ENCODE data around the gene HNF1A.

HNF1A gene

DNA sequence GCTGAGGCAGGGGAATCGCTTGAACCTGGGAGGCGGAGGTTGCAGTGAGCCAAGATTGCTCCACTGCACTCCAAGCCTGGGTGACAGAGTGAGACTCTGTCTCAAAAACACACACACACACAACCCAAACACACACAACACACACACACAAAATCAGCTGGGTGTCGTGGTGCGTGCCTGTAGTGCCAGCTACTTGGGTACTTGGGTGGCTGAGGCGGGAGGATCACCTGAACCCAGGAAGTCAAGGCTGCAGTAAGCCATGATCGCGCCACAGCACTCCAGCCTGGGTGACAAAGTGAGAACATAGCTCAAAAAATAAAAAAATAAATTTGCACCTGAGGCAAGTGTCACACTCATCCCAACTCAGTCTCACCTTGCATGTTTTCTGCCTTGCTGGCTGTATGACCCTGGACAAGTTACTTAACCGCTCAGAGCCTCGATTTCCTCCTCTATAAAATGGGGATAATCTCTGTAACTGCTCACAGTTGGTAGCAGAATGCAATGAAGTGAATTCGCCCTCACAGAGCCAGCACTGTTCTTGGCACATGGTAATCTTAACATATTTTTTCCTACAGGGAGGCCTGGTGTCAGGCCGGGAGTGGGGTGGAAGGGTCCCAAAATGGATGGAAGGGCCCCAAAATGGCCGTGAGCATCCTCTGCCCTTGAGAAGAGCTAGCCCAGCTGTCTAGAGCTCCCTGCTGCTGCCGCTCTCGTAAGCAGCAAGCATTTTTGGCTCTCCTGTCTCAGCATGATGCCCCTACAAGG lies 630 bp upstream of the HNF1A start:
- H3K4me3 ChIP-seq (ENCODE audit: insufficient read depth, low read depth, low read length): no peak overlapping the region
- no peak overlapping the region for H3K27ac ChIP-seq (ENCODE audit: insufficient read depth, low read depth, low read length, poor library complexity, severe bottlenecking)
- H3K9me3 ChIP-seq (ENCODE audit: control insufficient read depth, low read length): no peaks in the 10 kb centered on the region
- H3K27me3 ChIP-seq (ENCODE audit: control insufficient read depth, insufficient read depth, low read length, poor library complexity, severe bottlenecking): no peaks in the 10 kb centered on the region
- 91 to 93% methylated on average over 14 of the region's 14 CpGs for WGBS, 2 experiments
- H3K4me1 ChIP-seq (ENCODE audit: control insufficient read depth, insufficient read depth, low read length): peaks cover 4% of the 10 kb centered on the region
- no peaks in the 10 kb centered on the region for H3K36me3 ChIP-seq (ENCODE audit: control insufficient read depth, insufficient read depth, low read length)

DNA sequence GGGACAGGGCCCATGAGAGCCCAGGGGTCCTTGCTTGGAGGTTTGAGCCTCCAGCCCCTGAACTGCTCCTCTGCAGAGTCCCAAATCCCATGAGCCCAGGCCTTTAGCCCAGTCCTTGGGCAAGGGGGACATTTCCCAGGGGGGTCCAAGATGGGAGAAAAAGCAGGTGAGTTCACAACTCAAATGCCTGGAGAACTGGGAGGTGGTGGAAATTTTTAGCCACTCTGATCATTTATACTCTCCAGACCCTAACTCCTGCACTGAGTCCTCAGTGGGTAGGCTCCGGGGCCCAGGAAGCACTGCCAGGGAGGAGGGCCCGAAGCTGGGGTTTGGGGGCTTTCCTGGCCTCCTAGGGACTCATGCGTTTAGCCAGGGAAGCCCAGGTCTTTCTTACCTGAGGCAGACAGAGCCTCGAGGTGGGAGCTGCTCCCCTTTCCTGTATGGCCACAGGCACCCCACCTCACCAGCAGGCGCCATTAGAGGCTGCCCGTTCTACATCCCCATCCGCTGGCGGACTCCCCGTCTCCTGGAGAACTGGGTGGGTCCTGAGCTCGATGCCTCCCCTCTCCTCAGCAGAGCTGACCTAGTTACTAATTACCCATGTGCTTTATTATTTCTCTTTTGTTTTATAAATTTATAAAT lies 998 bp downstream of the HNF1A start:
- Histone ChIP-seq H3K4me1 (ENCODE audit: control insufficient read depth, insufficient read depth, low read length) (no peaks in the 10 kb centered on the region), H3K4me3 (ENCODE audit: insufficient read depth, low read depth, low read length) (no peak overlapping the region), H3K36me3 (ENCODE audit: control insufficient read depth, insufficient read depth, low read length) (no peaks in the 10 kb centered on the region), H3K27me3 (ENCODE audit: control insufficient read depth, insufficient read depth, low read length, poor library complexity, severe bottlenecking) (no peaks in the 10 kb centered on the region), H3K9me3 (ENCODE audit: control insufficient read depth, low read length) (no peaks in the 10 kb centered on the region), H3K27ac (ENCODE audit: insufficient read depth, low read depth, low read length, poor library complexity, severe bottlenecking) (no peak overlapping the region)
- WGBS, 2 experiments: 91 to 93% methylated on average over 10 of the region's 10 CpGs

DNA sequence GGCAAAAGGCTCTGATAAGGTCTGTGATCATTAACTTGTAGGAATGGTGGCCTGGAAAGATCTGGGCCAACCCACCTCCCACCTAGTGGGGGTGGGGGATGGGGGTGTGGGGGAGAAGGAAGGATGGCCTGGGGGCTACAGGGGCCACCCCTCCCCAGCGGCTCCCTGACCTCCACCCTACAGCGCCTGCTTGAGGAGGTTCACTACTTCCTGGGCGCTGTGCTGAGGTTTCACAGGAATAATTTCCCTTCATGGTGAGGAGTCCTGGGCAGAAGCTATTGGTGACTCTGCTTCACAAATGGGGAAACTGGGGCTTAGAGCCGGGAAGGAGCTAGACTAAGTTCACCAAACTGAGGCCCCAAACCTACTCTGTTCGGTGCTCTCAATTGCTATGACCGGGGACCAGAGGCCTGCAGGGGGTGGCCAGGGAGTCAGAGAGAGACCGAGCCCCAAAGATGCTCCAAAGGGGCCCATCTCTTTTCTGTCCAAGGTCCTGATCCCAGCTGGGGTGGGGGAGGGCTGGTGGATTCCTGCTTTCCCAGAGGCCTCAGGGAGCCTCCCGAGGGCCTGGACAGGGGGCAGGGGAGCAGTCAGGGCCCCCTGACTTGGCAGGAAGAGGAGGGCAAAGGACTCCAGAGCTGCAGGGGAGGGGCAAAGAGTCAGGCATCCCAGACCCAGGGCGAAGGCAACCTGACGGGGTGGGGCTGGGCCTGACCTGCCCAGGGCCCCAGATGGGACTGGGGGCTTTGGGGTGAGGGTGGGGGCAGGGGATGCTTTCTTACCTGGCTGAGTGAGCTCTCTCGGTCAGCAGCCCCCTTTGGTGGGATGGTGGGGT lies 1.7 kb downstream of the HNF1A start:
- H3K27ac ChIP-seq (ENCODE audit: insufficient read depth, low read depth, low read length, poor library complexity, severe bottlenecking): no peak overlapping the region
- no peaks in the 10 kb centered on the region for H3K36me3 ChIP-seq (ENCODE audit: control insufficient read depth, insufficient read depth, low read length)
- H3K4me3 ChIP-seq (ENCODE audit: insufficient read depth, low read depth, low read length): no peak overlapping the region
- no peaks in the 10 kb centered on the region for H3K4me1 ChIP-seq (ENCODE audit: control insufficient read depth, insufficient read depth, low read length)
- H3K27me3 ChIP-seq (ENCODE audit: control insufficient read depth, insufficient read depth, low read length, poor library complexity, severe bottlenecking): no peaks in the 10 kb centered on the region
- H3K9me3 ChIP-seq (ENCODE audit: control insufficient read depth, low read length): no peaks in the 10 kb centered on the region
- WGBS, 2 experiments: 69 to 73% methylated on average over 10 to 11 of the region's 11 CpGs

GRCh38 chr12:120980800-120981368 lies 2.5 kb downstream of the HNF1A start:
- H3K36me3 ChIP-seq (ENCODE audit: control insufficient read depth, insufficient read depth, low read length): no peaks in the 10 kb centered on the region
- H3K4me3 ChIP-seq (ENCODE audit: insufficient read depth, low read depth, low read length): no peak overlapping the region
- WGBS, 2 experiments: 71 to 77% methylated on average over 13 of the region's 13 CpGs
- no peaks in the 10 kb centered on the region for H3K4me1 ChIP-seq (ENCODE audit: control insufficient read depth, insufficient read depth, low read length)
- H3K27ac ChIP-seq (ENCODE audit: insufficient read depth, low read depth, low read length, poor library complexity, severe bottlenecking): no peak overlapping the region
- H3K9me3 ChIP-seq (ENCODE audit: control insufficient read depth, low read length): no peaks in the 10 kb centered on the region
- H3K27me3 ChIP-seq (ENCODE audit: control insufficient read depth, insufficient read depth, low read length, poor library complexity, severe bottlenecking): no peaks in the 10 kb centered on the region

GRCh38 chr12:120981407-120981941 lies 3.1 kb downstream of the HNF1A start:
- no peaks in the 10 kb centered on the region for H3K36me3 ChIP-seq (ENCODE audit: control insufficient read depth, insufficient read depth, low read length)
- no peaks in the 10 kb centered on the region for H3K9me3 ChIP-seq (ENCODE audit: control insufficient read depth, low read length)
- WGBS, 2 experiments: 89 to 91% methylated on average over 6 of the region's 6 CpGs
- H3K27ac ChIP-seq (ENCODE audit: insufficient read depth, low read depth, low read length, poor library complexity, severe bottlenecking): no peak overlapping the region
- no peaks in the 10 kb centered on the region for H3K4me1 ChIP-seq (ENCODE audit: control insufficient read depth, insufficient read depth, low read length)
- no peak overlapping the region for H3K4me3 ChIP-seq (ENCODE audit: insufficient read depth, low read depth, low read length)
- H3K27me3 ChIP-seq (ENCODE audit: control insufficient read depth, insufficient read depth, low read length, poor library complexity, severe bottlenecking): no peaks in the 10 kb centered on the region

GRCh38 chr12:120982659-120983058 lies 4.3 kb downstream of the HNF1A start:
- H3K27ac ChIP-seq (ENCODE audit: insufficient read depth, low read depth, low read length, poor library complexity, severe bottlenecking): no peak overlapping the region
- WGBS, 2 experiments: 86 to 87% methylated on average over 7 of the region's 7 CpGs
- no peaks in the 10 kb centered on the region for H3K9me3 ChIP-seq (ENCODE audit: control insufficient read depth, low read length)
- H3K4me3 ChIP-seq (ENCODE audit: insufficient read depth, low read depth, low read length): no peak overlapping the region
- H3K27me3 ChIP-seq (ENCODE audit: control insufficient read depth, insufficient read depth, low read length, poor library complexity, severe bottlenecking): no peaks in the 10 kb centered on the region
- H3K4me1 ChIP-seq (ENCODE audit: control insufficient read depth, insufficient read depth, low read length): no peaks in the 10 kb centered on the region
- no peaks in the 10 kb centered on the region for H3K36me3 ChIP-seq (ENCODE audit: control insufficient read depth, insufficient read depth, low read length)

GRCh38 chr12:120983759-120984158 lies 5.4 kb downstream of the HNF1A start:
- no peak overlapping the region for H3K27ac ChIP-seq (ENCODE audit: insufficient read depth, low read depth, low read length, poor library complexity, severe bottlenecking)
- H3K9me3 ChIP-seq (ENCODE audit: control insufficient read depth, low read length): no peaks in the 10 kb centered on the region
- H3K4me1 ChIP-seq (ENCODE audit: control insufficient read depth, insufficient read depth, low read length): no peaks in the 10 kb centered on the region
- H3K4me3 ChIP-seq (ENCODE audit: insufficient read depth, low read depth, low read length): no peak overlapping the region
- H3K27me3 ChIP-seq (ENCODE audit: control insufficient read depth, insufficient read depth, low read length, poor library complexity, severe bottlenecking): no peaks in the 10 kb centered on the region
- 91% methylated on average over 4 of the region's 4 CpGs for WGBS, 2 experiments
- no peaks in the 10 kb centered on the region for H3K36me3 ChIP-seq (ENCODE audit: control insufficient read depth, insufficient read depth, low read length)

DNA sequence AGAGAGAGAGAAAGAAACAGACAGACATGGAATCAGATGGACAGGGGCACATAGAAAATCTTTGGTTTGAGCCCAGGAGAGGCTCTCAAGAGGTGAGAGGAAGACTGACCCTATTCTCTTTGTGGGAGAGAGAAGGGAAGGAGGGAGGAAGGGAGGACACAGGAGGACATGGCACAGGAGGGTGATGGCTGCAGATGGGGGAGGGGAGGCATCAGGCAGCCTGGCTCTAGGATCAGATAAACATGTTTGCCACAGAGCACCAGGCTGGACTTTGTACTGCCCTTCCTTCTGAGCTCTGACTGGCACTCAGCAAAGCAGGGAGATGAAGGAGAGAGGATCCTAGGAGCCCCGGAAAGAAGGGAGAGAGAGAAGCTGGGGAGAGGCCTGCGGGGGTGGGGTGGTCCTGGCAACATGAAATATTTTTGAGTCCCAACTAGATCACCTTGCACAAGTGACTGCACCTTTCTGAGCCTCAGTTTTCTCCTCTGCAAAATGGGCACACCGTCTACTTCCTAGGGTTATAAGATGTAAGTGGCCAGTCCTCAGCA lies 6.1 kb downstream of the HNF1A start:
- no peak overlapping the region for H3K27ac ChIP-seq (ENCODE audit: insufficient read depth, low read depth, low read length, poor library complexity, severe bottlenecking)
- no peaks in the 10 kb centered on the region for H3K4me1 ChIP-seq (ENCODE audit: control insufficient read depth, insufficient read depth, low read length)
- H3K27me3 ChIP-seq (ENCODE audit: control insufficient read depth, insufficient read depth, low read length, poor library complexity, severe bottlenecking): no peaks in the 10 kb centered on the region
- no peak overlapping the region for H3K4me3 ChIP-seq (ENCODE audit: insufficient read depth, low read depth, low read length)
- H3K36me3 ChIP-seq (ENCODE audit: control insufficient read depth, insufficient read depth, low read length): no peaks in the 10 kb centered on the region
- WGBS, 2 experiments: 83 to 91% methylated on average over 3 of the region's 3 CpGs
- H3K9me3 ChIP-seq (ENCODE audit: control insufficient read depth, low read length): no peaks in the 10 kb centered on the region

DNA sequence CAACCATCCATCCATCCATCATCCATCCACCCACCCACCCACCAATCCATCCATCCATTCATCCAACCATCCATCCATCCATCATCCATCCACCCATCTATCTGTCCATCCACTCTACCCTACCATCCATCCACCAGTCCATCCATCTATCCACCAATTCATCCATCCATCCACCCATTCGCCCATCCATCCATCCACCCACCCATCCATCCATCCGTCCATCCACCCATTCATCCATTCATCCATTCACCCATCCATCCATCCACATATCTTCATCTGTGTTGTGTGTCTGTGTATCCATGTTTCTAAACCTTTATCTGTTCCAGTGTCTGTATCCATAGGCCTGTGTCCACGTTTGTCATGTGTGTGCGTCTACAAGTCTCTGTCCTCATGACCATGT lies 9.9 kb downstream of the HNF1A start:
- no peaks in the 10 kb centered on the region for H3K4me1 ChIP-seq (ENCODE audit: control insufficient read depth, insufficient read depth, low read length)
- no peaks in the 10 kb centered on the region for H3K27me3 ChIP-seq (ENCODE audit: control insufficient read depth, insufficient read depth, low read length, poor library complexity, severe bottlenecking)
- H3K36me3 ChIP-seq (ENCODE audit: control insufficient read depth, insufficient read depth, low read length): no peaks in the 10 kb centered on the region
- no peak overlapping the region for H3K27ac ChIP-seq (ENCODE audit: insufficient read depth, low read depth, low read length, poor library complexity, severe bottlenecking)
- 88 to 92% methylated on average over 4 of the region's 4 CpGs for WGBS, 2 experiments
- H3K4me3 ChIP-seq (ENCODE audit: insufficient read depth, low read depth, low read length): no peak overlapping the region
- no peaks in the 10 kb centered on the region for H3K9me3 ChIP-seq (ENCODE audit: control insufficient read depth, low read length)

Measured in ectodermal cell (in vitro differentiated cells).